HG02798 (cell line): ENCODE results near the gene PXMP4.

Experiments
- ATAC-seq: cut with Tn5 transposase; IDR thresholded peaks from one replicate; pipeline ENCODE4 v1.9.1; 2021; ENCODE audit warnings: mild to moderate bottlenecking; ENCODE audit not compliant: unreplicated experiment, poor library complexity

PXMP4 gene

GRCh38 chr20:33732166-33732970, 12.3 kb upstream of the PXMP4 start:
- ATAC-seq: peak; percentile 47

GRCh38 chr20:33731693-33732165, 11.6 kb upstream of the PXMP4 start, which contains the start of gene ZNF341:
Gene ZNF341, plus strand, starts transcription at chr20:33731996. Its CDS starts 26 bp downstream, at chr20:33732022.
- peak; percentile 86 for ATAC-seq

DNA sequence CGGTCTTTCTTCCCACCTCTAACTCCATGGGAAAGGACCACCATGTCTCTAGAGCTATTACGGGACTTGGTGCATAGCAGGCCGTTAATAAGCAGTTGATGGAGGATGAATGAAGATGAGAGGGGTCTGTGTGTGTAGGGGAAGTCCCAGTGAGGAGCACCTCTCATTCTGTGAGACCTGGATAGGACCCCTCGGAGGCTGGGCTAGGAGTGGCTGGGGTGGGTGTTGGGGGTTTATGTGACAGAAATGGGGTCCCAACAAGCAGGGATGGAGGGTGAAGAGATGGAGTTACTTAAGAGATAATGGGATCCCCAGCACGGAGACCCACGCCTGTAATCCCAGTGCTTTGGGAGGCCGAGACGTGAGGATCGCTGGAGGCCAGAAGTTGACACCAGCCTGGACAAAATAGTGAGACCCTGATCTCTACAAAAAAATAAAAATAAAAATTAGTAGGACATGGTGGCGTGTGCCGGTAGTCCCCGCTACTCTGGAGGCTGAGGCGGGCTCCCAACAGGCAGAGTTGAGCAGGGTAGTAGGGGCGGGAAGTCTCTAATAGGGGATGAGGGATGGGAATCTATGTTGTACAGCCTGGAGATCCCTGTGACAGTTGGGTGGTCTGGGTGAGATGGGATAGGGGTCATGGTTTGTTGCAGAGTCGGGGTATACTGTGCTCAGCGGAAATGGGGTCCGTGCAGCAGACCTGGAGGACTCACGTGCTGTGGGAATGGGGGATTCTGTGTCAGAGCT, 11.0 kb upstream of the PXMP4 start:
- ATAC-seq: no peak

- no peak for ATAC-seq
These were observed 9.0 kb upstream of the PXMP4 start for GRCh38 chr20:33729101-33729500.

DNA sequence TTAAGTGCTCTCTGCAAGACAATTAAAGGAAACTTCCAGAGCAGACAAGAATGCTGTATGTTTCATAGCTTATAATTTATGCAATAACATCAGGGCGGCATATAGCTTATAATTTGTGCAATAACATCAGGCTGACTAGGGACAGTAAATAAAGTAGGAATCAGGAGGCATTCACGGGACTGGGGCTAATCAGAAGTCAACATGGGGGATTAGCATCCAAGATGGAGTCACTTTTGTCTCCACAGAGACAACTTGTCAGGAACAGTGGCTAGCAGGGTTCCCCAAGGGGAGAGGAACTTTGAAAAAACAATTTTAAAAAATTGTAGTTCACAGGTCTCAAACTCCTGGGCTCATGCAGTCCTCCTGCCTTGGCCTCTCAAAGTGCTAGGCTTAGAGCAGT, 8.4 kb upstream of the PXMP4 start:
- no peak for ATAC-seq

- no peak for ATAC-seq
These were observed 7.7 kb upstream of the PXMP4 start for GRCh38 chr20:33727806-33728205.

- no peak for ATAC-seq
These were observed 7.0 kb upstream of the PXMP4 start for GRCh38 chr20:33727115-33727479.

DNA sequence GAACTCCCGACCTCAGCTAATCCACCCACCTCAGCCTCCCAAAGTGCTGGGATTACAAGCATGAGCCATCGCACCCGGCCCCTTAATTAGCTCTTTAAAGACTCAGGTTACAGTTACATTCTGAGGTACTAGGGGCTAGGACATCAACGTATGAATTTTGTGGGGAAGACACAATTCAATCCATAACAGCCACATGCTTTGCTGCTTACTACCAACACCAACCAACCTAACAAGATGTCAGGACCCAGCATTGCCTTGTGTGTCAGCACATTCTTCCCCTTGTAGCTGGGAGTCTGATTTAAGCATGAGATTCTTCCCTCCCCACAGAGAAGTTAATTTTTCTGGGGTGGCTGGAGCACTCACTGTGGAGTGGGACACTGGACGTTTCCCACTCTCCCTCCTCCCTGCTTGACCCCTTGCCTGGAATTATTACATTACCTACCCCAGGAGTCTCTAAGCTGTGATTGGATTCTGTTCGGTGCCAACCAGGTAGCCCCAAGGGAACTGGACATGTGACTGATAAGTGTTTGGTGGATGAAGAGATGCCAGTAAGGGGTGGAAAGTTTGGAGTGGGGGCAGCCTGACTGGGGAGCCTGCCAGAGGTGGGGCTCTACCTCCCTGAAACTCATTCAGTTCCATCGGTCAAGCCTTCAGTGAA, 5.6 kb upstream of the PXMP4 start:
- no peak for ATAC-seq

- no peak for ATAC-seq
These were observed 4.5 kb upstream of the PXMP4 start for GRCh38 chr20:33724439-33725094.

DNA sequence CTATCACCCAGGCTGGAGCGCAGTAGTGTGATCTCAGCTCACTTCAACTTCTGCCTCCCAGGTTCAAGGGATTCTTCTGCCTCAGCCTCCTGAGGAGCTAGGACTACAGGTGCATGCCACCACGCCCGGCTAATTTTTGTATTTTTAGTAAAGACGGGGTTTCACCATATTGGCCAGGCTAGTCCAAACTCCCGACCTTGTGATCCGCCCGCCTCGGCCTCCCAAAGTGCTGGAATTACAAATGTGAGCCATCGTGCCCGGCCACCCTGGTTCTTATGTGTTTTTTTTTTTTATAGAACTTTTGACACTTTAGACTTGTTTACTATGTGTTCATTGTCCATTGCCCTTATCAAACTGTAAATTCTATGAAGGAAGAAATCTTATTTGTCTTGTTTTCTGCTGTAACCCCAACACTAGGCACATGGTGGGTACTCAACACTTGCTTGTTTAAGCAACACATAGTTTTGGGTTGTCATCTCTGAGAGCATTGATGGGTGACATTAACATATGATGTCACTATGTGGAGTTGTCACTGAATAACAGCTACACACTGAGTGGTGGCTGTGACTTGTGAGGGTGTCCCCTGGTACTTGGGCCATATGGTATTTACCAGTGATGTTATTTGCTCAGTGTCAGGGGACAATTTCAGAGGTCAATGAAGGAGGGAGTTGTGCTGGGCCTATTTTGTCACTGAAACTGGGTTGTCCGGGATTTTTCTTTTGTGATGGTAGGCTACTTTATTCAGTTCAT, 1.5 kb upstream of the PXMP4 start:
- ATAC-seq: no peak

DNA sequence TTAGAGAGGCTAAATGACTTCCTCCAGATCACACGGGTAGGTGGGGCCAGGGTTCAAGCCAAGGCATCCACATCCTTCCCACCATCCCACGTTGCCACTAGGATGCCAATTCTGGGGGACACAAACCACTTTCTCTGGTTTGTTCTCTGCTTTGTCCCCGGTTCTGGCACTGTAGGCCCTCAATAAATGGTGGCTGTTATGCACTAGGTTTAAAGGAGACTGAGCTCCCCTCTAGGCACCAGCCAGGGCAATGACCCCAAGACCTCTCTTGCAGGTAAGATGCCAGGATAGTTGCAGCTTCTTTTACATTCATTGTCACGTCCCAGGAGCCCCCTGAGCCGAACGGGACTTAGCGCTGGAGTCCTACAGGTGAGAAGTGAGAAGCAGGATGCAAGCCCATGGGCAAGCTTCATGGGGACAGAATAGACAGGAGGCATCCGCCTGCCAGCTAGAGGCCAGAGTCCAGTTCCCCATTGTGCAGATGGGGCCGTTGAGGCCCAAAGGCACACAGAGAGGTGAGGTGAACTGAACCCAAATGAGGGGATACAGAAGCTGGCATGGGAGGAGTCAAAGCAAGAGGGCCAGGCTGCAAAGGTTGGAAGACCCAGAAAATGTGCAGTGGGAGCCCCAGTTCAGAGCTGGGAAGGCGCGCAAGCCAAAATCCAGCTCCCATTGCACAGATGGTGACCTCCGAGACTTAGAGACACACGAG, 677 bp downstream of the PXMP4 start:
- no peak for ATAC-seq

DNA sequence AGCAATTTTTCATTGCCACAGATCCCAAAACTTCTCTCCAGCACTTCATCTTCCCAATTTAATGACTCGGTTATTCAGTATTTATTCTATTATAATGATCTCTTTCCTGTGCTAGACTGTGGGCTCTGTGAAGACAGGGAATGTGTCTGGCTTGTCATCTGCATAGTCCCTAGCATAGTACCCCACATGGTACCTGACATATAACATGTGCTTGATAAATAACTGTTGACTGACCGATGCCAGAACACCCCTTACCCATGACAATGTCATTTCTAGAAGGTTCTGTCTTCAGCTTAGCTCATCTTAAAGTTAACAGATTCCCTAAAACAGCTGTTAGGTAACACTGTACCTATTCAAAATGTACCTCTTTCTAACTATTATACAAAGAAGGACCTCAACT, 3.6 kb downstream of the PXMP4 start:
- ATAC-seq: no peak

DNA sequence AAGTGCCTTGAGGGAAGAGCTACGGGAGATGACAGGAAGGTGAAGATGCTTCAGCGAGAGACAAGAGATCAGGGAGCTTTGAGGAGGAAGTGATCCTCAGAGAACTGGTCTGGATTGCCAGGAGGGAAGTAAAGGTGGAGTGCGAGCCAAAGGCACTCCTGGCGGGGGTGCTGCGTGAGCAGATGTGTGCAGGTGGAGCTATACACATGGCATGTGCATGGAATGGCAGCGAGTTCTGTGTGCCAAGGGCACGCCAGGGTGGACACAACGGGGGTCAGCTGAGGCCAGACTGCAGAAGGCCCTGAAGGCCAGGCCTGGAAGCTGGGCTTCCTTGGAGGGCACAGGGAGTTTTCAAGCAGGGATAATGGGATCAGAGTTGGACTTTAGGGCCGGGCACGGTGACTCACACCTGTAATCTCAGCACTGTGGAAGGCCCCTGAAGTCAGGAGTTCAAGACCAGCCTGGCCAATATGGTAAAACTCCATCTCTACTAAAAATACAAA, 6.2 kb downstream of the PXMP4 start:
- ATAC-seq: no peak

- ATAC-seq: no peak
These were observed 8.7 kb downstream of the PXMP4 start for GRCh38 chr20:33711446-33711738.

- no peak for ATAC-seq
These were observed 9.2 kb downstream of the PXMP4 start for GRCh38 chr20:33710681-33711445.

GRCh38 chr20:33709905-33710541, 10.1 kb downstream of the PXMP4 start:
- ATAC-seq: no peak

DNA sequence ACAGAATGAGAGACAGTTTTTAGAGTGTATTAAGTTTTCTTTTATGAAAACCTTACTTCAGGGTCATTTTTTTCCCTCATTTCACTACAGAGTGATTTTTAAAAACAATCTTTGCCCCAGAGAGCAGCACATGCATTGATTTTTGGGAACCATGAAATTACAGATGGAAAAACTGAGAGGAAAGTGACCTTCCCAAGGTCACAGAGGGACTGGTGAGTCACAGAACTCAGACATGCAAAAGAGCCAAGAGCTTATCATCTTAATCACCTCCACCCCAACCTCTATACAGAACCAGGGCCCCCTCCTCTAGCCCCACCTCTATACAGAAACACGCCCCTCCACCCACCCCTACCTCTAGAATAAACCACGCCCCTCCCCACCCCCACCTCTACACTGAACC, 10.7 kb downstream of the PXMP4 start:
- ATAC-seq: no peak

- no peak for ATAC-seq
These were observed 12.4 kb downstream of the PXMP4 start for GRCh38 chr20:33707668-33708067.
